Liver (tissue), 9 donors: ENCODE data around the gene CHID1. TPM values are rescaled to one million over a fixed set of nuclear protein-coding genes. Genes with fewer than 3 reads are reported as not detected.
A peak's percentile ranks its signal among the peaks of the same experiment; 100 is the strongest.

Source experiments
- DNase-seq: peaks from one replicate; pipeline ENCODE4 v3.0.0-alpha.2; 2017; ENCODE audit warnings: low spot score
- H3K27ac ChIP-seq, 2 donors: one replicate each; pipeline ENCODE4 v1.7.0; 2013; ENCODE audit warnings: inconsistent platforms in 2 of 2, low read length in 2 of 2, control low read depth in 1 of 2, low read depth in 1 of 2, mild to moderate bottlenecking in 1 of 2
- H3K27me3 ChIP-seq, 4 donors: one replicate each; pipeline versions ENCODE4 v1.6.1 to v1.7.0; 2013; ENCODE audit warnings: low read length in 3 of 4, inconsistent platforms in 1 of 4, mild to moderate bottlenecking in 1 of 4, moderate library complexity in 1 of 4; ENCODE audit not compliant: control insufficient read depth in 4 of 4, insufficient read depth in 4 of 4
- H3K36me3 ChIP-seq, 4 donors: one replicate each; pipeline versions ENCODE4 v1.6.1 to v1.7.0; 2013; ENCODE audit warnings: low read length in 3 of 4, mild to moderate bottlenecking in 3 of 4, low read depth in 1 of 4, moderate library complexity in 1 of 4; ENCODE audit not compliant: control insufficient read depth in 4 of 4, insufficient read depth in 3 of 4
- H3K4me1 ChIP-seq, 4 donors: one replicate each; pipeline versions ENCODE4 v1.6.1 to v1.7.0; 2013; ENCODE audit warnings: low read length in 3 of 4, mild to moderate bottlenecking in 3 of 4, moderate library complexity in 1 of 4; ENCODE audit not compliant: control insufficient read depth in 4 of 4, insufficient read depth in 4 of 4
- H3K4me3 ChIP-seq, 3 donors: one replicate each; pipeline versions ENCODE4 v1.6.1 to v1.7.0; 2013; ENCODE audit warnings: low read length in 3 of 3, control low read depth in 1 of 3, low read depth in 1 of 3, mild to moderate bottlenecking in 1 of 3
- H3K9ac ChIP-seq, 2 donors: one replicate each; pipeline ENCODE4 v1.7.0; 2013; ENCODE audit warnings: low read length in 2 of 2, mild to moderate bottlenecking in 2 of 2, moderate library complexity in 2 of 2, control low read depth in 1 of 2, low read depth in 1 of 2
- H3K9me3 ChIP-seq, 4 donors: one replicate each; pipeline versions ENCODE4 v1.6.1 to v1.7.0; 2013; ENCODE audit warnings: low read length in 3 of 4; ENCODE audit not compliant: control insufficient read depth in 4 of 4
- CTCF ChIP-seq: fragments of 150-350 bp; IDR thresholded peaks from 2 replicates; pipeline ENCODE4 v1.5.1; 2017; ENCODE audit warnings: improper control_type of control experiment, low read depth, low read length; ENCODE audit not compliant: missing input control
- EGR1 ChIP-seq, 2 donors: IDR thresholded peaks; 2 replicates each; pipeline ENCODE4 v1.6.1; 2016 to 2018; ENCODE audit warnings: antibody characterized with exemption in 2 of 2, low read depth in 2 of 2
- FOXA1 ChIP-seq: IDR thresholded peaks from 2 replicates; pipeline ENCODE4 v1.6.1; 2016; ENCODE audit warnings: antibody characterized with exemption
- FOXA2 ChIP-seq: IDR thresholded peaks from 2 replicates; pipeline ENCODE4 v1.6.1; 2016; ENCODE audit warnings: antibody characterized with exemption
- GABPA ChIP-seq, 2 donors: IDR thresholded peaks in 1 of 2; conservative IDR thresholded peaks in 1 of 2; 2 replicates each; pipeline ENCODE4 v1.6.1; 2016; ENCODE audit warnings: antibody characterized with exemption in 2 of 2, mild to moderate bottlenecking in 1 of 2, moderate library complexity in 1 of 2
- HNF4A ChIP-seq, 2 donors: conservative IDR thresholded peaks; 2 replicates each; pipeline ENCODE4 v1.6.1; 2016; ENCODE audit warnings: antibody characterized with exemption in 2 of 2, mild to moderate bottlenecking in 2 of 2
- HNF4G ChIP-seq: IDR thresholded peaks from 2 replicates; pipeline ENCODE4 v1.6.1; 2016; ENCODE audit warnings: antibody characterized with exemption
- JUND ChIP-seq, 2 donors: IDR thresholded peaks; 2 replicates each; pipeline ENCODE4 v1.6.1; 2016; ENCODE audit warnings: antibody characterized with exemption in 2 of 2
- NR2F2 ChIP-seq: IDR thresholded peaks from 2 replicates; pipeline ENCODE4 v1.6.1; 2016; ENCODE audit warnings: antibody characterized with exemption
- RAD21 ChIP-seq, 2 donors: IDR thresholded peaks; 2 replicates each; pipeline ENCODE4 v1.6.1; 2016; ENCODE audit warnings: antibody characterized with exemption in 2 of 2, mild to moderate bottlenecking in 2 of 2
- REST ChIP-seq: IDR thresholded peaks from 2 replicates; pipeline ENCODE4 v1.6.1; 2016; ENCODE audit warnings: antibody characterized with exemption, mild to moderate bottlenecking
- RXRA ChIP-seq, 2 donors: IDR thresholded peaks; 2 replicates each; pipeline ENCODE4 v1.6.1; 2017 to 2018; ENCODE audit warnings: antibody characterized with exemption in 2 of 2, mild to moderate bottlenecking in 1 of 2
- SP1 ChIP-seq: IDR thresholded peaks from 2 replicates; pipeline ENCODE4 v1.6.1; 2018; ENCODE audit warnings: antibody characterized with exemption, mild to moderate bottlenecking
- TAF1 ChIP-seq: conservative IDR thresholded peaks from 2 replicates; pipeline ENCODE4 v1.6.1; 2016; ENCODE audit warnings: antibody characterized with exemption, mild to moderate bottlenecking
- YY1 ChIP-seq: IDR thresholded peaks from 2 replicates; pipeline ENCODE4 v1.6.1; 2016; ENCODE audit warnings: antibody characterized with exemption, mild to moderate bottlenecking
- ZBTB33 ChIP-seq: IDR thresholded peaks from 2 replicates; pipeline ENCODE4 v1.6.1; 2016; ENCODE audit warnings: antibody characterized with exemption
- WGBS: extraction: QIAGEN DNeasy Blood & Tissue Kit; methylation state at CpG from one replicate; pipeline ENCODE4 v1.1.7; 2013; 5-methylcytosine and 5-hydroxymethylcytosine counted together
- polyA plus RNA-seq, 2 donors: library from polyadenylated mRNA; stranded (reverse) in 1 of 2; unstranded in 1 of 2; fragments of 200-250 nt in 1 of 2; fragments of >200 nt in 1 of 2; fragmentation: Nextera tagmentation in 1 of 2; extraction: Ambion mirVana in 1 of 2; gene quantifications; one replicate each; pipeline versions ENCODE4 v1.2.1 to v1.2.3, GENCODE V29; 2013 to 2015
- total RNA-seq, 2 donors: library from RNA; depleted of rRNA; stranded (reverse); fragments of >200 nt; gene quantifications; one replicate each; pipeline ENCODE4 v1.2.3, GENCODE V29; 2014
- TF ChIP-seq, protein P1 (sequence below): IDR thresholded peaks from 2 replicates; pipeline ENCODE4 v1.6.1; 2016; ENCODE audit warnings: antibody characterized with exemption
- TF ChIP-seq, protein P2 (sequence below): IDR thresholded peaks from 2 replicates; pipeline ENCODE4 v1.6.1; 2016; ENCODE audit warnings: antibody characterized with exemption
- donor health status: healthy.
- donor health status: healthy.
- donor health status: healthy.
- donor health status: healthy.
- donor health status: healthy.

The CHID1 gene
- total and polyA plus RNA-seq, 4 donors: 39.5 to 68.8 (median 59.1) TPM

DNA sequence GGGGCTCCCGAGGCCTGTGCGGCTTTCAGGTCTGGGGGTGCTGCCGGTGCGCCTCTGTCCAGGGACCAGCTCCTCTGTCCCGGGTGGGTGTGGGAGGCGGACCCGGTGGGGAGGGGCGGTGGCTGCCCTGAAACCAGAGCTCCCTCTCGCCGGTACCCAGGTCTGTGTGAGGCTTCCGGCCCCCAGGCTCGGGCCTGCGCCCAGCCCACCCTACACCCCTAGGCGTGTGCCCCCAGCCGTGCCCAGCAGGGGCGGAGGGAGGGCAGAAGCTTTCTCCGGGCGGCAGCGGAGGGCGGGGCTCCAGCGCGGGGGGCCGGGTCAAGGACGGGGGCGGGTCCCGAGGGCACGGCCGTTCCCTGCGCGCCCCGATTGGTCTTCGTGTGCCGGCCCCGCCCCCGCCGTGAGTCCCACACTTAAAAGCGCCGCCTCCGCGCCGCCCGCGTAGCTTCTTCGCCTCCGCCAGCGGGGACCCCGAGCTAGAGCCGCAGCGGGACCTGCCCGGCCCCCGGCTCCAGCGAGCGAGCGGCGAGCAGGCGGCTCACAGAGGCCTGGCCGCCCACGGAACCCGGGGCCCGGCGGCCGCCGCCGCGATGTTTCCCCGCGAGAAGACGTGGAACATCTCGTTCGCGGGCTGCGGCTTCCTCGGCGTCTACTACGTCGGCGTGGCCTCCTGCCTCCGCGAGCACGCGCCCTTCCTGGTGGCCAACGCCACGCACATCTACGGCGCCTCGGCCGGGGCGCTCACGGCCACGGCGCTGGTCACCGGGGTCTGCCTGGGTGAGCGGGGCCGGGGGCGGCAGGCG, 91.3 kb downstream of the CHID1 start:
- peaks cover 0 to 13% (median 2%) of the 10 kb centered on the region in 4 donors for H3K36me3 ChIP-seq
- H3K27ac ChIP-seq: peak overlapping the region; percentile 87 to 95
- peak overlapping the region in 1 of 2 donors; percentile 60 for H3K9ac ChIP-seq
- DNase-seq: peak; percentile 95
- peaks cover 22 to 46% (median 34%) of the 10 kb centered on the region in 4 donors for H3K4me1 ChIP-seq
- under 1% methylated on average over 96 of the region's 96 CpGs for WGBS
- peak overlapping the region; percentile 52 to 99 (median 98) for H3K4me3 ChIP-seq
- no peaks in the 10 kb centered on the region for H3K27me3 ChIP-seq
- H3K9me3 ChIP-seq: no peaks in the 10 kb centered on the region
- TF ChIP-seq SP1 (peak; percentile 0), CTCF (peak; percentile 18)
- TF ChIP-seq, protein P1, sequence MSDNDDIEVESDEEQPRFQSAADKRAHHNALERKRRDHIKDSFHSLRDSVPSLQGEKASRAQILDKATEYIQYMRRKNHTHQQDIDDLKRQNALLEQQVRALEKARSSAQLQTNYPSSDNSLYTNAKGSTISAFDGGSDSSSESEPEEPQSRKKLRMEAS: no peak

DNA sequence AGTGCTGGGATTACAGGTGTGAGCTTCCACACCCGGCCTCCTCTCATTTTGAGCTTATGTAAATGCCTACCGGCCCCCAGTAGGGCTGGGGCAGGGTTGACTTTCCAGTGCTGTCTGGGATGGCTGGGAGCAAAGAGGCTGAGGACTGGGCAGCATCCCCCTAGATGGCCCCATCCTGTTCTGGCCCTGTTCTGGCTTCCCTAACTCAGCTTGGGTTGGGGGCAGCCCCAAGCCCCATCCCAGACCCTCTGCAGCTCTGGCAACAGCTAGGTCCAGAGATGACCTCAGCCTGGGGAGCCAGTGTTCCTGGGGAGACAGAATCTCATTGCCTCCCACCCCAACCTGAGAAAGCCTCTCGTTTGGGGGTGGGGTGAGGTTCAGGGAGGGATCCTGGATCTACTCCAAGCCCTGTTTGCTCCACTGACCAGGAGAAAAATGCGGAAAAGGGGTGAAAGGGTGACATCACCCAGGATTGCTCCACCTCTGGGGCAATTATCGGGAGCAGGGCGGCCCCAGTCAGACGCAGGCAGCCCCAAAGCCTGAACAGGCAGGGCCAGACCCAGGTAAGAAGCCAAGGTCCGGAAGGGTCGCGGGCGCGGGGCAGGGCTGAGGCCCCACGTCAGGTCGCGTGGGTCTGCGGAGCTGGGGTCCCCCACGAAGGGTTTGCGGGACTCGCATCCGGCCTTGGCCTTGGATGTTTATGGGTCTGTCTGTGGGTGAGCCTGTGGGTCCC, 92.0 kb downstream of the CHID1 start, which contains the start of gene PNPLA2:
PNPLA2 (plus strand) TSS at position 519 of the 733 bp plus-strand sequence. CDS start 805 bp downstream, outside the sequence.
- peaks cover 0 to 11% (median 2%) of the 10 kb centered on the region in 4 donors for H3K36me3 ChIP-seq
- H3K4me3 ChIP-seq: peak within 1 kb of the TSS; percentile 52 to 99 (median 98)
- DNase-seq: no peak
- H3K4me1 ChIP-seq: peaks cover 17 to 40% (median 30%) of the 10 kb centered on the region in 4 donors
- 24% methylated on average over 20 of the region's 20 CpGs for WGBS
- H3K9ac ChIP-seq: peak within 1 kb of the TSS in 1 of 2 donors; percentile 60
- H3K9me3 ChIP-seq: no peaks in the 10 kb centered on the region
- H3K27ac ChIP-seq: peak within 1 kb of the TSS; percentile 87 to 95
- no peaks in the 10 kb centered on the region for H3K27me3 ChIP-seq
- no peak for TF ChIP-seq YY1
- TF ChIP-seq RAD21 (IDR thresholded peaks at IDR 0.05): no peak
- TF ChIP-seq REST: no peak
- no peak for TF ChIP-seq GABPA (IDR thresholded peaks at IDR 0.05 in 1 of 2, conservative IDR thresholded peaks at IDR 0.05 in 1 of 2)
- TF ChIP-seq HNF4G: no peak
- TF ChIP-seq RXRA (IDR thresholded peaks at IDR 0.05): peak in 1 of 2 donors; percentile 34
- no peak for TF ChIP-seq FOXA2
- TF ChIP-seq TAF1: no peak
- TF ChIP-seq FOXA1: no peak
- TF ChIP-seq JUND (IDR thresholded peaks at IDR 0.05): peak; percentile 47 to 59
- TF ChIP-seq EGR1 (IDR thresholded peaks at IDR 0.05; ENCODE audit: low read depth in 2 of 2): no peak
- TF ChIP-seq ZBTB33: no peak
- TF ChIP-seq NR2F2: no peak
- TF ChIP-seq, protein P2, sequence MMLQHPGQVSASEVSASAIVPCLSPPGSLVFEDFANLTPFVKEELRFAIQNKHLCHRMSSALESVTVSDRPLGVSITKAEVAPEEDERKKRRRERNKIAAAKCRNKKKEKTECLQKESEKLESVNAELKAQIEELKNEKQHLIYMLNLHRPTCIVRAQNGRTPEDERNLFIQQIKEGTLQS: peak; percentile 77
- TF ChIP-seq CTCF: no peak
- TF ChIP-seq, protein P1: no peak
- no peak for TF ChIP-seq HNF4A (conservative IDR thresholded peaks at IDR 0.05)
- TF ChIP-seq SP1: peak; percentile 24
